Mesodermal cell (in vitro differentiated cells): Measurements from ENCODE around the gene CPNE7.
"Not testable (repeated sequence)": the region's sequence is repeated elsewhere in the genome, so short reads cannot be mapped to it uniquely, and the experiment has no call there.

ENCODE experiments used
- H3K27ac ChIP-seq: 2 replicates; pipeline ENCODE4 v1.7.0; 2013; ENCODE audit warnings: mild to moderate bottlenecking, low read depth, low read length, moderate library complexity; ENCODE audit not compliant: severe bottlenecking
- H3K36me3 ChIP-seq: 2 replicates; pipeline ENCODE4 v1.7.1; 2013; ENCODE audit warnings: mild to moderate bottlenecking, low read length, moderate library complexity; ENCODE audit not compliant: control insufficient read depth, insufficient read depth
- H3K4me1 ChIP-seq: one replicate; pipeline ENCODE4 v1.7.1; 2013; ENCODE audit warnings: mild to moderate bottlenecking, low read length; ENCODE audit not compliant: insufficient read depth, control insufficient read depth, poor library complexity, severe bottlenecking
- H3K4me3 ChIP-seq: 2 replicates; pipeline ENCODE4 v1.7.0; 2013; ENCODE audit warnings: low read length, control low read depth, mild to moderate bottlenecking; ENCODE audit not compliant: insufficient read depth, poor library complexity, severe bottlenecking; ENCODE audit errors: extremely low read depth
- H3K9me3 ChIP-seq: 2 replicates; pipeline ENCODE4 v1.7.1; 2013; ENCODE audit warnings: mild to moderate bottlenecking, low read length, moderate library complexity; ENCODE audit not compliant: control insufficient read depth
- WGBS, 2 experiments: methylation state at CpG; one replicate each; pipeline ENCODE4 v1.1.5; 2013; ENCODE audit warnings: missing lambda C conversion rate in 2 of 2; ENCODE audit not compliant: insufficient coverage in 2 of 2; 5-methylcytosine and 5-hydroxymethylcytosine counted together

Gene CPNE7

DNA sequence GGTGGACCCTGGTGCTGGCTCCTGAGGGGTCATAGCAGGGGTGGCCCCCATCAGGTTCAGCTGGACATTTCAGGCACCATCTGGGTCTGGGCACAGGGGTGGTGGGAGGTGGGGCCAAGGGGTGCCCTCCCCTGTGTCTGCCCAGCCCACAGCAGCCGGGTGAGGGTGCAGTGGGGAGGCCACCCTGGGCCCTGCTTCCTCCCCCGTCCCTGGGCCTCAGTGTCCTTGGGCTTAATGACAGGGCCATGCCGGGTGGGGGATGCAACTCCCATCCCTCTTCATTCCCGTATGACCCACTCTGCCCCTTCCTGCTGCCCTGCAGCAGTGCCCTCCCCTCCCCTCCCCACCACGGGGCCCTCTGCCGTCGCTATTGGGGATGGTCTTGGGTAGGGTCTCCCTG lies 10.7 kb downstream of the CPNE7 start:
- no peaks in the 10 kb centered on the region for H3K36me3 ChIP-seq
- H3K9me3 ChIP-seq: no peaks in the 10 kb centered on the region
- WGBS, 2 experiments: 93 to 100% methylated on average over 2 of the region's 7 CpGs
- H3K4me1 ChIP-seq: peaks cover 19% of the 10 kb centered on the region
- H3K4me3 ChIP-seq: no peak overlapping the region
- H3K27ac ChIP-seq: no peak overlapping the region

DNA sequence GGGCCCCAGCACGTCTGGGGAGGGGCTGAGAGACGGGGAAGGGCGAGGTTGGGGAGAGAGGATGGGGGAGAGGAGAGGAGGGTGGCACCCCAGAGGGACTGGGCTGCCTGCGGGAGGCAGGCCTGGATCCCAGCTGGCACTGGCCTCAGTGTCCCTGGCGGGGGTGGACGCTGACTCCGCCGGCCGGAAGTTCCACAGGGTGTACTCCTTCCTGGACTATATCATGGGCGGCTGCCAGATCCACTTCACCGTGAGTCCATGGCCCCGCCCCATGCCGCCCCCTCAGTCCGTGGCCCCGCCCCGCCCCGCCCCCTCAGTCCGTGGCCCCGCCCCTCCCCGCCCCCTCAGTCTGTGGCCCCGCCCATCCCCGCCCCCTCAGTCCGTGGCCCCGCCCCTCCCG lies 11.3 kb downstream of the CPNE7 start:
- Histone ChIP-seq H3K4me3 (no peak overlapping the region), H3K27ac (no peak overlapping the region), H3K4me1 (peaks cover 13% of the 10 kb centered on the region), H3K9me3 (no peaks in the 10 kb centered on the region), H3K36me3 (no peaks in the 10 kb centered on the region)
- 93 to 100% methylated on average over 5 to 10 of the region's 25 CpGs for WGBS, 2 experiments

DNA sequence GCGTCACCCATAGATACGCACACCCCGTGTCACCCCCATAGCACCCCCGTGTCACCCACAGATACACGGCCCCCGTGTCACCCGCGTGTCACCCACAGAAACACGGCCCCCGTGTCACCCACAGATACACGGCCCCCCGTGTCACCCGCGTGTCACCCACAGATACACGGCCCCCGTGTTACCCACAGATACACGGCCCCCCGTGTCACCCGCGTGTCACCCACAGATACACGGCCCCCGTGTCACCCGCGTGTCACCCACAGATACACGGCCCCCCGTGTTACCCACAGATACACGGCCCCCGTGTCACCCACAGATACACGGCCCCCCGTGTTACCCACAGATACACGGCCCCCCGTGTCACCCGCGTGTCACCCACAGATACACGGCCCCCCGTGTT lies 12.1 kb downstream of the CPNE7 start:
- 97% methylated on average over 6 of the region's 36 CpGs; no CpG with 5 or more reads in 1 of the 2 experiments for WGBS, 2 experiments
- H3K9me3 ChIP-seq, H3K36me3 ChIP-seq, H3K4me1 ChIP-seq, H3K4me3 ChIP-seq, H3K27ac ChIP-seq: not testable (repeated sequence)

DNA sequence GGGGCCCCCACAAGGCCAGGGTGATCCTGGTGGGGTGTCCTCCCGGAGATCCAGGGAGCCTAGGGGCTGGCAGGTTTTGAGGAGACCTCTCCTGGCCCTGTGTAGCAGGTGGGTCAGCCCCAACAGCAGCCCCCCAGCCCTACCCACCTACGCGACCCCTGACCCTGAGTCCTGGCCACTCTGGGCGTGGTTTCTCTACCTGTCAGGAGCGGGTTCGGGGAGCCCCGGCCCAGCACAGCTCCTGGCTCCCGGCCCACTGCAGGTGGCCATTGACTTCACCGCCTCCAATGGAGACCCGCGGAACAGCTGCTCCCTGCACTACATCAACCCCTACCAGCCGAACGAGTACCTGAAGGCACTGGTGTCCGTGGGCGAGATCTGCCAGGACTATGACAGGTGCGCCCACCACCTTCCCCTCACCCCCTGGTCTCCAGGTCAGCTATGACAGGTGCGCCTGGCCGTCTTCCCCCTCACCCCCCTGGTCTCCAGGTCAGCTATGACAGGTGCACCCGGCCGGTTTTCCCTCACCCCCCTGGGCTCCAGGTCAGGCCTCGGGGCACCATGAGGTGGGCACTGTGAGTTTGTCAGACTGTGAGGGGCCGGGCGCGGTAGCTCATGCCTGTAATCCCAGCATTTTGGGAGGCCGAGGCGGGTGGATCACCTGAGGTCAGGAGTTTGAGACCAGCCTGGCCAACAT lies 13.0 kb downstream of the CPNE7 start:
- Histone ChIP-seq H3K4me1 (peaks cover 6% of the 10 kb centered on the region), H3K36me3 (no peaks in the 10 kb centered on the region), H3K4me3 (no peak overlapping the region), H3K27ac (no peak overlapping the region), H3K9me3 (no peaks in the 10 kb centered on the region)
- 94 to 97% methylated on average over 15 to 24 of the region's 26 CpGs for whole genome bisulfite sequencing, 2 experiments

DNA sequence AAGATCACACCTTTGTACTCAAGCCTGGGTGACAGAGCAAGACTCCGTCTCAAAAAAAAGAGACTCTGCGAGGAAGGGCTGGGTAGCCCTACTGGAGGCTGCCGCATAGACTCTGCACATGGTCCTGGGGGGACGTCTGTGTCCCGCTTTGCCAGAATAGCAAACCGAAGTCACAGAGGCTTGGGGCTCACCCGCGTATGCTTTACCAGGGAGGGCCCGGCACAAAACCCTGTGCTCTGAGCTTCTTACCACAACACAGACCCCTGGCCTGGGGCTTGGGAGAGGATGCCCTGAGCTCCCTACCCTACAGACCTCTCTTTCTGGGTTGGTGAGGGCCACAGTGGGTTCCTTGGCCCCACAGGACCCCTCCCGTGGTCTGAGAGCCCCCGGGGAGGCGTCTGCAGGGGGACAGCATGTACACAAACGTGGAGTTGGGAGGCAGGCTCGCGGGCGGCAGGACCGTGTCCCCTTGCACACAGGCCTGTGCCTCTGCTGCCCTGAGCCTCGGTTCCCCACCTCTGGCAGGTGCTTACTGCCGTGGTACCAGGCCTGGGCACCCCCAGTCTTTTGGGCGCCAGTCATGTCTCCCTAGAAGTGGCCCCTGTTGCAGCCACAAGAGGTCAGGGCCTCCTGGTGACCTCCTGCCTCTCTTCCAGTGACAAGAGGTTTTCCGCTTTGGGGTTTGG lies 13.8 kb downstream of the CPNE7 start:
- H3K4me3 ChIP-seq: no peak overlapping the region
- 90 to 95% methylated on average over 19 of the region's 21 CpGs for WGBS, 2 experiments
- no peaks in the 10 kb centered on the region for H3K9me3 ChIP-seq
- no peaks in the 10 kb centered on the region for H3K36me3 ChIP-seq
- peaks cover 6% of the 10 kb centered on the region for H3K4me1 ChIP-seq
- no peak overlapping the region for H3K27ac ChIP-seq

DNA sequence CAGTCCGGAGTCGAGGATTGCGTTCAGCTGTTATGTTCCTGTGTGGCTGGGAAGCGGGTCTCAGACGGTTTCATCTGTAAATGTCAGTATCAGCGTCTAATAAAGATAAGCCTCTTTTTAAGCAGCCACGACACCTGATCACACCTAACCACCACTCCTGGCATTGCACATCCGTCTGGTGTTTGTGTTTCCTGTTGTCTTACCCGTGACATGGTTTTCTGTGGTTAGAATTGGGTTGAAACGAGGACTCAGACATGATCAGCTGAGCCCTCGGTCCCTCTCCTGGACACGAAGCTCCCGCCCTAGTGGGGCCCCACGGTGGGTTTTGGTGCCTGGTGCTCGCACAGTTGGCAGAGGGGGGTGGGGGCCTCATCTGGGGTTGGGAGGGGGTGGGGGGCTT lies 18.3 kb downstream of the CPNE7 start:
- Histone ChIP-seq H3K27ac (no peak overlapping the region), H3K9me3 (no peaks in the 10 kb centered on the region), H3K4me1 (no peaks in the 10 kb centered on the region), H3K36me3 (no peaks in the 10 kb centered on the region), H3K4me3 (no peak overlapping the region)
- whole genome bisulfite sequencing, 2 experiments: 92 to 96% methylated on average over 7 to 9 of the region's 15 CpGs

DNA sequence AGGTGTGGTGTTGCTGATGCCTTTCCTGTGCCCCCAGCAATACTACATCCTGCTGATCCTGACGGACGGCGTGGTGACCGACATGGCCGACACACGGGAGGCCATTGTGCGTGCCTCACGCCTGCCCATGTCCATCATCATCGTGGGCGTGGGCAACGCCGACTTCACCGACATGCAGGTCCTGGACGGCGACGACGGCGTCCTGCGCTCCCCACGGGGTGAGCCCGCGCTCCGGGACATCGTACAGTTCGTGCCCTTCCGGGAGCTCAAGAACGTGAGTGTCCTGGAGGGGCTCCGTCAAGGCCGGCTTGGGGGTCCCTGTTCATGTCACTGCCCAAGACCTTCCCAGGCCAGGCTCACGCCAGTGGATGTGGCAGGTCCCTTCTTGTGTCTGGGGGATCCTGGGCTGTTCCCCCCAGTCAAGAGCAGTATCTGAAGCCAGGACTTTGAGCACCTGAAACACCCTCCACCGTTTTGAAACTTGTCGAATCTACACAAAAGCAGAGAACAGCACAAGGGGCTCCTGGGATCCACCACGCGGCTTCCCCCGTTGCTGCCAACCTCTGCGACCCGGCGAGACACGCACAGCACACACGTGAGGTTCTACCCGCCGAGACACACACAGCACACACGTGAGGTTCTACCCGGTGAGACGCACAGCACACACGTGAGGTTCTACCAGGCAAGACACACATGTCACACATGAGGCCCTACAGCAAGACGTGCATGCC lies 19.9 kb downstream of the CPNE7 start:
- Histone ChIP-seq H3K4me1 (peaks cover 2% of the 10 kb centered on the region), H3K36me3 (no peaks in the 10 kb centered on the region), H3K4me3 (no peak overlapping the region), H3K27ac (no peak overlapping the region), H3K9me3 (no peaks in the 10 kb centered on the region)
- WGBS, 2 experiments: 94 to 95% methylated on average over 46 to 47 of the region's 47 CpGs

DNA sequence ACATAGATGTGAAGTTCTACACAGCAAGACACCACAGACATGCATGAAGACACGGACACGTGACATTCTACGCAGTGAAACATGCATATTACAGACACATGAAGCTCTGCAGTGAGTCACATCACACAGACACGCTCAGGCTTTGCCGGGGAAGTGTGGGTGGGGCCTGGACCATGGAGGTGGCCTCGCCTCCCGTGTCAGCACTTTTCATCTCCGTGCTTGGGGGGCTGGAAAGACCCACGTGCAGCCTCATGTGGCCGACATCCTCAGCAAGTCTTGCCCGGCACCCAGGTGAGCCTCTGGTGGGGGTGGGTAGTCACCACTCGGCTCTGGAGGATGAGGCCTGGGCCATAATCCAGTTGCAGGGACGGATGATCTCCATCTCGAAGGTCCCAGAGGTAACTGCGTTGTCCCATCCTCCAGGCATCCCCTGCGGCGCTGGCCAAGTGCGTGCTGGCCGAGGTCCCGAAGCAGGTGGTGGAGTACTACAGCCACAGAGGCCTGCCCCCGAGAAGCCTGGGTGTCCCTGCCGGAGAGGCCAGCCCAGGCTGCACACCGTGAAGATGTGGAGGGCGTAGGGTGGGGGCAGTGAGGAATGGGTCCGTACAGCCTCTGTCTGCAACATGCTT lies 20.6 kb downstream of the CPNE7 start:
- Histone ChIP-seq H3K36me3 (no peaks in the 10 kb centered on the region), H3K4me3 (no peak overlapping the region), H3K9me3 (no peaks in the 10 kb centered on the region), H3K27ac (no peak overlapping the region), H3K4me1 (peaks cover 2% of the 10 kb centered on the region)
- WGBS, 2 experiments: 90 to 92% methylated on average over 20 to 24 of the region's 25 CpGs

DNA sequence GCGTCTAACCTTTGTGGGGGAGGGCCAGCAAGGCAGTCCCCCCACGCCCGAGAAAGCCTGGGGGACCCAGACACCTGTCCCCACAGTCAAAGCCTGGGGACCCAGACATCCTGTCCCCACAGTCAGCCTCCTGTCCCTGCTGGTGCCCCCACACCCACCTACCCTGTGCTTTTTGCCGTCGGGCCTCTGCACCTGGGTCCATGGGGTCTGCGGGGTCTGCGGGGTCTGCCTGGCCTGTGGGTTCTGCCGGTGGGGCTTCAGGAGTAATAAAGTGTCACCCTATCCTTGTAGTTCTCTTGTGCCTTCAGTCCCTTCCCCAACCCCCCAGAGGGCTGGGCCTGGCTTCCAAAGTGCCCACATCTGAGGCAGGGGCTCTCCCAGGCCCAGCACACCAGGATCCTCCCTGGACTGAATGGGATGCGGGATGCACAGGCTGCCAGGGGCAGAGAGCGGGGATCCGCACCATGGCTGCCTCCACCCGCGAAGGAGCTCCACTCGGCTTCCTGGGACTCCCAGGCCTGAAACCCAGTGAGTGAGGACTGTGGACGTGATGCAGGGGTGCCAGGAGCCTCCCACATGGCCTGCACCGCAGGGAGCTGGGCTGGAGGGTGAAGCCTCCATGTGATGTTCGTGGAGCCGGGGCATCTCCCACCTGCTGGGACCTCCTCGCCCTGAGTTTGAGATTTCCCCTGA lies 21.5 kb downstream of the CPNE7 start:
- Histone ChIP-seq H3K36me3 (no peaks in the 10 kb centered on the region), H3K27ac (no peak overlapping the region), H3K4me1 (peaks cover 3% of the 10 kb centered on the region), H3K9me3 (no peaks in the 10 kb centered on the region), H3K4me3 (no peak overlapping the region)
- 88 to 89% methylated on average over 12 to 14 of the region's 19 CpGs for WGBS, 2 experiments

DNA sequence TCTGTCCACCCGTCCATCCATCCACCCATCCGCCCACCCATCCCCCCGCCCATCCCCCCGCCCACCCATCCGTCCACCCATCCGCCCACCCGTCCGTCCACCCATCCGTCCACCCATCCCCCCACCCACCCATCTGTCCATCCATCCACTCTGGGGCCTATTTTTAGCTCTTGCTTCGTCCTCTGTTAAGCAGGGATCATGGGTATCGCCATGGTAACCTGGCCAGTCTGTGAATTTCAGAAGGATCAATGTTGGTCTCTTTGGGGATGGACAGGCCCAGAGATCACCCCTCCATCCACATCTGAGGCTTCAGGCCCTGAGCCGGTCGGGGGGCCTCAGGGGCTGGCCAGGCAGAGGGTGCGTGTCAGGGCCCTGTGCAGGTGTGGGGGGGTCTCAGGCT lies 22.6 kb downstream of the CPNE7 start:
- Histone ChIP-seq H3K4me1 (peaks cover 11% of the 10 kb centered on the region), H3K9me3 (no peaks in the 10 kb centered on the region), H3K4me3 (no peak overlapping the region), H3K36me3 (no peaks in the 10 kb centered on the region), H3K27ac (no peak overlapping the region)
- WGBS, 2 experiments: 50% methylated on average over 1 of the region's 14 CpGs; no CpG with 5 or more reads in 1 of the 2 experiments
